Activated T-helper 1 cell treated with anti-CD3 and anti-CD28 coated beads, Interleukin-12 subunit alpha, Interleukin-12 subunit beta, Interleukin-2, Interleukin-4 antibody, amounts not matched to agents 30 ng/mL and 10 ng/mL and 1 ng/mL, durations not matched to agents 14 hours and 24 hours and 36 hours (primary cell): ENCODE results near the gene TRIM6. TPM values are rescaled to one million over a fixed set of nuclear protein-coding genes. Genes with fewer than 3 reads are reported as not detected.

ENCODE experiments used
- DNase-seq: peaks from one replicate; pipeline ENCODE4 v3.0.0; 2021; ENCODE audit warnings: low spot score
- H3K27ac Mint-ChIP-seq: one replicate; pipeline ENCODE4 v1.8.0; 2021; ENCODE audit warnings: mild to moderate bottlenecking, mixed read lengths
- H3K27me3 Mint-ChIP-seq: one replicate; pipeline ENCODE4 v1.8.0; 2022; ENCODE audit warnings: mild to moderate bottlenecking, moderate library complexity, mixed read lengths; ENCODE audit not compliant: insufficient read depth
- H3K36me3 Mint-ChIP-seq: one replicate; pipeline ENCODE4 v1.8.0; 2021; ENCODE audit warnings: low read depth, mixed read lengths
- H3K4me1 Mint-ChIP-seq: one replicate; pipeline ENCODE4 v1.8.0; 2021; ENCODE audit warnings: low read depth, mixed read lengths
- H3K4me3 Mint-ChIP-seq: one replicate; pipeline ENCODE4 v1.8.0; 2021; ENCODE audit warnings: mild to moderate bottlenecking, moderate library complexity, mixed read lengths
- H3K9me3 Mint-ChIP-seq: one replicate; pipeline ENCODE4 v1.8.0; 2021; ENCODE audit warnings: mixed read lengths
- intact Hi-C: fragments of 100-400 bp; cut with micrococcal nuclease; formaldehyde crosslinking; loops from one replicate; pipeline ENCODE4 v1.15.1; 2024
- total RNA-seq: library from RNA; stranded (reverse); gene quantifications from 2 replicates; pipeline ENCODE4 v1.2.3, GENCODE V29; 2022

TRIM6 gene, protein sequence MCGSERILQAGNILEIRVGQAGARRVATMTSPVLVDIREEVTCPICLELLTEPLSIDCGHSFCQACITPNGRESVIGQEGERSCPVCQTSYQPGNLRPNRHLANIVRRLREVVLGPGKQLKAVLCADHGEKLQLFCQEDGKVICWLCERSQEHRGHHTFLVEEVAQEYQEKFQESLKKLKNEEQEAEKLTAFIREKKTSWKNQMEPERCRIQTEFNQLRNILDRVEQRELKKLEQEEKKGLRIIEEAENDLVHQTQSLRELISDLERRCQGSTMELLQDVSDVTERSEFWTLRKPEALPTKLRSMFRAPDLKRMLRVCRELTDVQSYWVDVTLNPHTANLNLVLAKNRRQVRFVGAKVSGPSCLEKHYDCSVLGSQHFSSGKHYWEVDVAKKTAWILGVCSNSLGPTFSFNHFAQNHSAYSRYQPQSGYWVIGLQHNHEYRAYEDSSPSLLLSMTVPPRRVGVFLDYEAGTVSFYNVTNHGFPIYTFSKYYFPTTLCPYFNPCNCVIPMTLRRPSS
- total RNA-seq, result 0.34 and 0.54 TPM in 2 replicates

DNA sequence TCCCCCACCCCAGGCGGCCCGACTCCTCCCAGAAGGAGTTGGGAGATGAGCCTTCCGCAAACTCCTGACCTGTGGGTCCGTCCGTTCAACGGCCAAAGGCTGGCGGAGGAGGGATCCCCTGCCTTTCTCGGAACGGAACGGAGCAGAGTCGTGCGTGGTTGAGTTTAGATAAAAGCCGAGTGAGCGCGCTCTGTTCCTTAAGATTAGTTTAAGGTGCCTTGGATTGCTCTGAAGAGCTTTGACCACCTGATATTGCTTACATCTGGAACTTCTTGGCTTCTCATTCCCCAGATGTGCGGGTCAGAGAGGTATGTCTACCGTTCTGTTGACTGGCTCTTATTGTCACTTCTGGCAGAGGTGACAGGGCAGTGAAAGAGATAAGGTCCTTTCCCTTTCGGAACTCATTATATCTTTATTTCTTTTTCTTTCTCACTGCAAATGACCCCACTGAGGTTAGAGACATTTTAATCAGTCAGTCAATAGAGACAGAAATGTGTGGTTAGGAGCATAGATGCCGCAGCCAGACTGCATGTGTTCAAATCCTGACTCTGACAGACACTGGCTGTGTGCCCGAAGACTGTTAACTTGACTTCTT lies at the start of gene TRIM6:
Gene TRIM6 (plus strand): TSS at position 31 of the 595 bp plus-strand sequence. CDS start 261 bp downstream, at position 292.
- H3K27me3 Mint-ChIP-seq, result no peaks in the 10 kb centered on the region
- H3K9me3 Mint-ChIP-seq, result no peaks in the 10 kb centered on the region
- no peak within 1 kb of the TSS for H3K27ac Mint-ChIP-seq
- H3K4me3 Mint-ChIP-seq, result peak within 1 kb of the TSS; percentile 65
- H3K36me3 Mint-ChIP-seq, result no peaks in the 10 kb centered on the region
- intact Hi-C loops, result loop anchor here (10.0 kb wide), 1 partner anchor 758 kb away; no protein-coding TSS in a partner anchor
- no peak for DNase-seq
- peaks cover 11% of the 10 kb centered on the region for H3K4me1 Mint-ChIP-seq

DNA sequence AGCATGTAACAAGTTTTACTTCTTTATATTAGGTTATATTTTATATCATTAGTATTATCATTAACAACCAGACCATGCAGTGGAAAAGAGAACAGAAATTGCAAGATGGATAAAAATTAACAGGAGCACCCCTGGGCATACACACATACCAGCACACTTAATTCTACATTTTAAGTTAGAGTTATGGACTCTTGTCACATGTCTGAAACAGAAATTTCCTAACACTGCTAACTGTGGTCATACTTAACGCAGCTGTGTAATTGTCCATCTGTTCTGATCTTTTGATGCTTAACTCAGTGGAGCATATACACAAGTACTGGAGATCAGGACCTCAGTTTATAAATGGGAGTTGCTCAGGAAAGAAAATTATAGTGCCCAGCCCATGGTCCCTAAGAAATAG lies 48.5 kb upstream of the TRIM6 start:
- Mint-ChIP-seq H3K4me3 (no peak overlapping the region), H3K27ac (no peak overlapping the region), H3K9me3 (no peaks in the 10 kb centered on the region), H3K27me3 (peaks cover under 1% of the 10 kb centered on the region), H3K4me1 (no peaks in the 10 kb centered on the region), H3K36me3 (no peaks in the 10 kb centered on the region)
- intact Hi-C loops, result no loop called here
- DNase-seq, result no peak

DNA sequence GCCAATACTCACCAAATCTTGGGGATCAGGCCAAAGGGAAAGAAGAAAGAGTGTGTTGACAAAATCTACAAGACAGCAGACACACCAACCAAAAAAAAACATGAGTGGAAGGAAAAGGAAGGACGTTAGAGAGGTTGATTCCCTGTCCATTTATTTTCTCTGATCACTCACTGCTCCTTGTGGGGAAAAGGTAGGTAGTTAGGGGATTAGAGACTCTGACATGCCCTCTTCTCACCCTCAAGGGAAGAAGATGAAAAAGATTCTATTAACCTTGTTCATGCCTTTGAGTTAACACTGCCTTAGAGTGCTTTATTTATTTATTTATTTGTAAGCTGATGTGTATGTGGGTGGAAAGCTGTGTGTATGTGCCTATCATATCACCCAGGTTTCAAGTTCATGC lies 48.0 kb upstream of the TRIM6 start, which contains the start of gene OR52H1:
Gene OR52H1 (minus strand): TSS at position 101 of the 400 bp plus-strand sequence. CDS start 3,035 bp downstream, outside the sequence.
- Mint-ChIP-seq H3K27ac (no peak within 1 kb of the TSS), H3K27me3 (peaks cover 2% of the 10 kb centered on the region), H3K4me1 (no peaks in the 10 kb centered on the region), H3K9me3 (no peaks in the 10 kb centered on the region), H3K4me3 (no peak within 1 kb of the TSS), H3K36me3 (no peaks in the 10 kb centered on the region)
- no peak for DNase-seq
- intact Hi-C loops, result no loop called here

DNA sequence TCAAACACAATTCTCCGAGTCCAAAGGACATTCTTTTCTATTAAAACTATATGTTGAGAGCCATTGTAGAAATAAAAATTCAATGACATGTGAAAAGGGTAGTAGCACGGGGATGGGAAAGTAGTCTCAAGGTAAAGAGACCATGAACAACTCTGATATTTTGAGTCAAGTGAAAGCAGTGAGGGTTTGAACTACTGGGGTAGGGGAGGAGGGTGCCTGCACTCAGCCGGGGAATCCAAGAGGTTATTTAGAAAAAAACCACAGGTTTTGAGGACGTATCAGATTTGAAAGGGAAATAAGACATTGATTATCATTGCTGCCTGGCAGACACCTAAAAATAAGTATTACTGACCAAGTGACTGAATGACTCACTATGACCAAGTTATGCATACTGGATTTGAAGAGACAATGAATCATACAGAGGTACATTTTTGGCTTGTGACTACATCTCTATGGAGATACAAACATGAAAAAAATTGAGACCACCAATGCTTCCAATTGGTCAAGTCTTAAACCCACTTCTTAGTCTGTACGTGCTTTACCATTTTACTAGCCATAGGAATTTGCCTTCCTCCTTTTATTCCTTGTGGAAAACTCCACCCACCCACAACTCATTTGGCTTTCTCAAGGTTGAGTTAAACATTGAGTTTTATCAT lies 45.9 kb upstream of the TRIM6 start:
- no peaks in the 10 kb centered on the region for H3K9me3 Mint-ChIP-seq
- no peaks in the 10 kb centered on the region for H3K36me3 Mint-ChIP-seq
- H3K27ac Mint-ChIP-seq, result no peak overlapping the region
- H3K4me1 Mint-ChIP-seq, result no peaks in the 10 kb centered on the region
- intact Hi-C loops, result no loop called here
- no peak overlapping the region for H3K4me3 Mint-ChIP-seq
- DNase-seq, result no peak
- H3K27me3 Mint-ChIP-seq, result peaks cover 2% of the 10 kb centered on the region

DNA sequence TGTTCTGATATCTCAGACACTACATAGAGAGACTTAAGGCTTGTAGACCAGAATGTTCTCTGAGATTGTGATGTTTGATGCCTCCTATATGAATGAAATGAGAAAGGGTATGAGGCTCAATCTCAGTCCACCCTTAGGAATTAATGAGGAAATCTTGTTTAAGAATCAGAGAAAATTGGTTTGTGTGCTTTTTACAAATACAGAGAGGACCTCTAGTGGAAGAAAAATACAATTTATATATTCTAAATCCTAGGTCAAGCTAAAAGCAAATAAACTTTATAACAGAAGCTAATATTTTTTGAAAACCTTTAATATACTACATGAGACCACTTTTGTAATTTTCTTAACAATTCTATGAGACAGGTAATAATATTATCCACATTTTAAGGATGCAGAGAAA lies 43.1 kb upstream of the TRIM6 start:
- no peaks in the 10 kb centered on the region for H3K36me3 Mint-ChIP-seq
- H3K4me1 Mint-ChIP-seq, result no peaks in the 10 kb centered on the region
- H3K9me3 Mint-ChIP-seq, result no peaks in the 10 kb centered on the region
- H3K27ac Mint-ChIP-seq, result no peak overlapping the region
- no peak for DNase-seq
- H3K27me3 Mint-ChIP-seq, result peaks cover 10% of the 10 kb centered on the region
- intact Hi-C loops, result no loop called here
- no peak overlapping the region for H3K4me3 Mint-ChIP-seq

DNA sequence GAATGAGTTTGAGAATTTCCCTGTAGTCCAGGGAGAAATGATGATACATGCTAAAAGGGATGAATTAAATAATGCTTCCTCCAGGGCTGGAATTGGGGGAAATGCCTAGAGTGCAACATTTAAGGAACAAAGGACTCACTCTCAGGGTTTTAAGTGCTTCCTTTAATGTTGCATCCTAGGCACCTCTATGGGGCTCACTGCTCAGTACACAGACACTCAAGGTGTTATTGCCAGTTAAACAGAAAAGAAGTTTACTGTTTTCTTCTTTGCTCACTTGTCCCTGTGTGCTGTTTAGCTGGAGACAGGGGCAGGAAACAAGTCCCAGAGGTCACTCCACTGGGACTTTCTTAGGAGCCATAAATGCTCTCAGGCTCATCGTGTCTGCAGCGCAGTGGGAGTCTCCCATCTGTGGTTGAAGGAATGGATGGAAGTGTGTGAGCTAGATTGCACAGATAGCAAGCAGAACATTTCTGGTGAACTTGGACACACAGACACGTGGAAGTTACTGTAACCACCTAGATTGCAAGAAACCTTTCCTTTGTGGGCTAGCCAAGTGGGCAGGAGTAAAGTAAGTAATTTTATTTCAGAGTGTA lies 39.7 kb upstream of the TRIM6 start:
- peaks cover 10% of the 10 kb centered on the region for H3K27me3 Mint-ChIP-seq
- intact Hi-C loops, result no loop called here

DNA sequence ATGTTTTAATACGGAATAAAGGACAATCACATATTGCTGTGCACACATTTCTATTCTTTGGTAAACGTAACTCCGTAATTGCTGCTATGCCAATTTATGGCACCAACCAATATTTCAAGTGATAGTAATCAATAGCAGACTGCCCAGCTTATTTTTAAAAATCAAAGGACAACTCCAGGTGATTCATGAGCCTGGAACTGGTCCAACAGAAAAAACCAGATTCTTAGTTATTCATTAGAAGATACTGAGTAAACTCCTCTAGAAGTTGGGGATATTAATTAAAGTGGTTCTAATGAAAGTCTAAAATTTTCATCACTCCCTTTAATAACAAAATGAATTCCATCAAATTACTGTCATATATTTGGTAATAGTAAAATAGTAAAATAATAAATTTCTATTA lies 38.7 kb upstream of the TRIM6 start:
- intact Hi-C loops, result no loop called here
- H3K27ac Mint-ChIP-seq, result no peak overlapping the region
- H3K27me3 Mint-ChIP-seq, result peaks cover 10% of the 10 kb centered on the region
- no peaks in the 10 kb centered on the region for H3K9me3 Mint-ChIP-seq
- no peak for DNase-seq
- H3K4me3 Mint-ChIP-seq, result no peak overlapping the region
- no peaks in the 10 kb centered on the region for H3K36me3 Mint-ChIP-seq
- H3K4me1 Mint-ChIP-seq, result no peaks in the 10 kb centered on the region

More for the DNA sequence above, 39.7 kb upstream of the TRIM6 start:
- Mint-ChIP-seq H3K27ac (no peak overlapping the region), H3K4me3 (no peak overlapping the region), H3K9me3 (no peaks in the 10 kb centered on the region), H3K36me3 (no peaks in the 10 kb centered on the region), H3K4me1 (no peaks in the 10 kb centered on the region)
- no peak for DNase-seq

DNA sequence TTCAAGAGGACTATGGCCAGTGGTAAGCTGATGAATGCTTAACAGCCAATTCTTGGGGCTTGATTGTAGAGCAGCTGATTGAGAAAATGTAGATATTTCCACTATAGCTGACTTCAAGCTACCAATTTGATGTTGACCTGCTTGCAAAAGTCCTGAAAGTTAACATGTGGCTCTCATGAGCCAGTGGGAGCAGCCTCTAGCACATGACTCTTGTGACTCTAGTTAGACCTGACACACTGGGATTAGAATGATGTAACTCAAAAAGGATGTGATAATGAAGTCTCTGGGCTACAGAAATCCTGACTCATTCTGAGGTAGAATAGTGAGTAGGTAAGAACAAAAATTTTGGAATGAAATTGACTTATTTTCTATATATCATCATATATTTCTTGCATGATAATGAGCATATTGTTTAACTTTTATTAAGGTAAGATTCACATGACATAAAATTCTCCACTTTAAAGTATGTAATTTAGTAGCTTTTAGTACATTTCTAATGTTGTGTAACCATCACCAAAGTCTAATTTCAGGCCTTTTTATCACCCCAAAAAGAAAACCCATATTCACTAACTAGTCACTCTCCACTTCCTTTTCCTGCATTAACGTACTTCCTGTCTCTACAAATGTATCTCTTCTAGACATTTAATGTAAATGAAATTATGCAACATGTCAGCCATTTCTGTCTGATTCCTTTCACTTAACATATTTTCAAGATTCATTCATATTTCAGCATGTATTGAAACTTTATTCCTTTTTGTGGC lies 32.0 kb upstream of the TRIM6 start:
- peaks cover 11% of the 10 kb centered on the region for H3K9me3 Mint-ChIP-seq
- H3K36me3 Mint-ChIP-seq, result no peaks in the 10 kb centered on the region
- H3K4me1 Mint-ChIP-seq, result peaks cover 6% of the 10 kb centered on the region
- H3K27ac Mint-ChIP-seq, result no peak overlapping the region
- H3K27me3 Mint-ChIP-seq, result peaks cover 4% of the 10 kb centered on the region
- intact Hi-C loops, result no loop called here
- H3K4me3 Mint-ChIP-seq, result no peak overlapping the region
- no peak for DNase-seq

DNA sequence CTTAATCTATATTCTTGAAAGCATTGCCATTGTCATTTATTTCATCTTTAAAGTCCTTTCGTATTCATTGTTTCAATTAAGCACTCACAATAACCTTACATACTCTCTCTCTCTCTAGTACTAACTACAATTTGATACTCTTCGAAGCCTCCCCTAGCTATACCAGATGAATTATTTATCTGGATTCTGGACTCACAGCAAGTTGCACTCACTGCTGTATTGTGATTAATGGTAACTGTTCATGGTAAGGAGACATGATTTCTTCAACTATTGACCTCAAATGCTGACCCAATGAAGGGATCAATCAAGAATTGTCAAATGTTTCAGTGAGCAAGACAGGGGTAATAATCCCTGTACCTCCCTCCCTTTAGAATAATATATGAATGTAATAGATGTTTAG lies 21.8 kb upstream of the TRIM6 start:
- no peak overlapping the region for H3K4me3 Mint-ChIP-seq
- H3K36me3 Mint-ChIP-seq, result no peaks in the 10 kb centered on the region
- H3K4me1 Mint-ChIP-seq, result no peaks in the 10 kb centered on the region
- H3K9me3 Mint-ChIP-seq, result no peaks in the 10 kb centered on the region
- intact Hi-C loops, result no loop called here
- no peak for DNase-seq
- no peak overlapping the region for H3K27ac Mint-ChIP-seq
- H3K27me3 Mint-ChIP-seq, result peaks cover 2% of the 10 kb centered on the region

DNA sequence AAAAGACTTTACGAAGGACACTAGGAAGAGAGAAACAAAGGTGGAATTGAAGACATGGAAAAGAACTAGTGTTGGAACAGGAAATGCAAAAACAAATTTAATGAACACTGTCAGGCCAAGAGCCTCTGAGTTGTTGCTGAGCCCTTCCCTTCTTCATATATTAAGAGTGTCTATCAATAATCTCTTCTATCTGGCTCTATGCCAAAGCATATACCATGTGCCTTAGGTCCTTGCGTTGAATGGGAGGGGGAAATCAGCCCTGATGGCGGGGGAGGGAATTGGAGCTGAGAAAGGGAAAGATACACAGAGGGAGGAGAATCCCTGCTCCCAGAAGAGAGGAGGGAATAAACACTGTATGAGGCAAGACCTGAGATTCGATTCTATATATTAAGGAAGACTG lies 21.3 kb upstream of the TRIM6 start:
- Mint-ChIP-seq H3K27ac (no peak overlapping the region), H3K36me3 (no peaks in the 10 kb centered on the region), H3K4me1 (no peaks in the 10 kb centered on the region), H3K4me3 (no peak overlapping the region), H3K9me3 (no peaks in the 10 kb centered on the region), H3K27me3 (peaks cover 2% of the 10 kb centered on the region)
- intact Hi-C loops, result no loop called here
- no peak for DNase-seq

DNA sequence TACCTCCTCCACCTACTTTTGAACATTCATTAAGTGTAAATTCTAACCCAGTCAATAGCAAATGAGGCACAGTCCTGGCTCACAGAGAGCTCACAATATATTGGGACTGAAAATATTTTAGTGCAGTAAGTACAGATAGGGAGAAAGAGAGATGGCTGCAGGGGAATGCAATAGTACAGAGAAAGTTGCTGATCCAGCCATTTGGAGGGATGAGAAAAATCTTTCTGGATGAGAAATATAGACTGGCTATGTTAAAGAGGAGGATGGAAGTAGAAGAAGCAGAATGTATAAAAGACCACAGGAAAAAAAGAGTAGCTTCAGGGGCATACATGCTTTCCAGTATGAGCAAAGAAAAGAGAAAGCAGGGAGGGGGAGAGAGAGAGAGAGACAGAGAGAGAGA lies 19.3 kb upstream of the TRIM6 start:
- Mint-ChIP-seq H3K9me3 (no peaks in the 10 kb centered on the region), H3K4me3 (no peak overlapping the region), H3K27ac (no peak overlapping the region), H3K27me3 (no peaks in the 10 kb centered on the region), H3K36me3 (no peaks in the 10 kb centered on the region), H3K4me1 (no peaks in the 10 kb centered on the region)
- intact Hi-C loops, result no loop called here
- no peak for DNase-seq

DNA sequence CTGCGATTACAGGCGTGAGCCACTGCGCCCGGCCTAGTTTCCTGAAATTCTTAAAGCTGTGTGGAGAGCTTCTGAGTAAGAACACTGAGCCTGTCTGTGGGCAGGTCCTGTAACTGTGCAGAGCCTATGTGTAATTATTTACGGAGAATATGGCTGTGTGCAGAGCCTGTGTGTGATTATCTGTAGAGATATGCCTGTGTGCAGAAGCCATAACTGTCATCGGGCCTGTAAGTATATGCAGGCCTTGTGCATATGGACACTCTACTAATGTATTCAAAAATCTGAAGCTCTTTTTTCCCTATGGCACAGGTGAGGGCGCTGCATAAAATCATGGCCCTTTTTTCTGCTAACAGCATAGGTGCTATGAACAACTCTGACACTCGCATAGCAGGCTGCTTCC lies 15.9 kb upstream of the TRIM6 start, which contains the start of gene OR52B6:
Gene OR52B6 (plus strand): TSS at position 301 of the 400 bp plus-strand sequence. CDS start 0 bp downstream, at position 301.
- Mint-ChIP-seq H3K4me3 (no peak within 1 kb of the TSS), H3K9me3 (no peaks in the 10 kb centered on the region), H3K36me3 (no peaks in the 10 kb centered on the region), H3K27ac (no peak within 1 kb of the TSS), H3K27me3 (no peaks in the 10 kb centered on the region), H3K4me1 (no peaks in the 10 kb centered on the region)
- no peak for DNase-seq
- intact Hi-C loops, result no loop called here
